A204.1 (cell line): ENCODE data around the gene FIBP.

Experiments used
- FAIRE-seq: peaks from 2 replicates; lab custom pipeline; 2012; peaks lifted over from hg19 to GRCh38; lab: Jason Lieb, UNC

Gene FIBP

DNA sequence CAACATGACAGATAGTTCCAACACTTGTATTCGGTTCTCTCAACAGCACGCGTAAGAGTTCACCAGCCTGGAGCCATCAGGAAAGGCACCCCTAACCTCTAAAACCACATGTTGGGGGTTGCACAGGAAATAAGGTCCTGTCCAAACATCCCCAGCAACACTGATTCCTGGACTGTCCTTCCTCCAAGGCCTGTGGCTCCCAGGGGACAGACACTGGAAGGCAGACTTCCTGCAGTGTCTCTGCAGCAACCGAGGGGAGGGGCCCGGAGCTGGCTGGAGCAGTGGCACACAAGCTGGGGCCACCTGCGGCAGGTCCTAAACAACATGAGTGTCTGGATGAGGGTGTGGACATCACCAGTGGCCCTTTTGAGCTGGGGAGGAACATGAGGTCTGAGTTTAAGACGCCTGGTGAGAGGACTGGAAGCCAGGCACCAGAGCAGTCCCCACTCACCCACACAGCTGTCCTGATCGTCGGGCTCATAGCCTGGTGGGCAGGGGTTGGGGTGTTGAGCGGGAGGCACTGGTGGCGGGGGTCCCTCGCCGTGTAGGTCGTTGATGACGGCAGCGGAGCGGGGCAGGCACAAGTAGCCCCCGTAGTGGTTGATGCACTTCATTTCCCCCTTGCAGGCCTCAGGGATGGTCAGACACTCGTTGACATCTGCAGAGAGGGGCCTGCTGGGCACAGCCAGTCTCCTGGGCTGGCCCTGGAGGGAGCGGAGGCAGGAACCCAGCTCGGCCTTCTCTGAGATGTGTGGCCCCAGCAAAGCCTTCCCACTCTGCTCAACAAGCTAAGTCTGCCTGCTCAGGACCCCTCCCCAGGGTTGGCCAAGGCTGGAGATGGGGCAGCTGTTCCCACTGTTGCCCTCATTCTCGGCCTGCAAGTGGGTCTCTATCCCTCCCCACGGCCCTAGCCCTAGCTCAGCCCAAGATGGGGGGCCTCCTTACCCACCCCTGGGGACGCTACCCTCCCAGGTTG lies 17.3 kb downstream of the FIBP start:
- no peak for FAIRE-seq

DNA sequence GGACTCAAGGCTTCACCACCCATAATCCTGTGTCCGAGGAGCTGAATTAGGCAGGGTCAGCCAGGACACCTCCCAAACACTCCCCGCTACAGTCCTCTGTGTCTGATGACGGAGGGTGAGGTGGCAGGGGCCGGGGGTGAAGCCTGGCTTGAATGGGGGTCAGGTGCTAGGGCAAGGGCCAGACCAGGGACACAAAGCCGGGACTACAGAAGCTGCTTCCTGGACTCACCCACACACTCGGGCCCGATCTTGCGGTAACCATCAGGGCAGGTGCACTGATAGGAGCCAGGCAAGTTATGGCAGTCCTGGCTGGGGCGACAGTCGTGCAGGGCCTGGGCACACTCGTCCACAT lies 18.0 kb downstream of the FIBP start:
- FAIRE-seq = no peak

DNA sequence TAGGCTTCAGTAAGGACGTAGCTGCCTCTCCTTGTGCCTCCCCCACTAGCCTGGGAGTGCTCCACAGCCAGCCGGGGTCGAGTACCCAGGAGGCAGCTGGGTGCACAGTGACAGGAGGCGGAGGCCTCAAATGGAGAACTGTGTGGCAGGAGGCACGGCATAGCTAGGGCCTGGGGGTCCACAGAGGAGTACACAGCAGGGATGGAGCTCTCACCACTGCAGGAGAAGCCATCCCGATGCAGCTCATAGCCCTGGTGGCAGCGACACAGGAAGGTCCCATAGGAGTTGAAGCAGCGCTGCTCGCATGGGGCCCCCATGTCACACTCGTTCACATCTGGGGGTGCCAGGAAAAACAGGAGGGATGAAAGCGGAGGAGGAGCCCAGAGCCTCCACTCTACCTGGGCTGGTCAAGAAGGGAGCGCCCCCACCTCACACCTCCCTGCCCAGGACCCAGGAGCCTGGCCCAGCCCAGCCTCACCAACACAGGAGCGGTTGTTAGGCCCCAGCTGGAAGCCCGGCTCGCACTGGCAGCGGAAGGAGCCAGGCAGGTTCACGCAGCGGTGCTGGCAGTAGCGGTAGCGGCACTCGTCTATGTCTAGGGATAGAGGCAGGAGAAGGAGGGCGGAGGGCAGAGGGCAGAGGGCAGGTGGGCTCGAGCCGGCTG lies 18.5 kb downstream of the FIBP start:
- no peak for FAIRE-seq

DNA sequence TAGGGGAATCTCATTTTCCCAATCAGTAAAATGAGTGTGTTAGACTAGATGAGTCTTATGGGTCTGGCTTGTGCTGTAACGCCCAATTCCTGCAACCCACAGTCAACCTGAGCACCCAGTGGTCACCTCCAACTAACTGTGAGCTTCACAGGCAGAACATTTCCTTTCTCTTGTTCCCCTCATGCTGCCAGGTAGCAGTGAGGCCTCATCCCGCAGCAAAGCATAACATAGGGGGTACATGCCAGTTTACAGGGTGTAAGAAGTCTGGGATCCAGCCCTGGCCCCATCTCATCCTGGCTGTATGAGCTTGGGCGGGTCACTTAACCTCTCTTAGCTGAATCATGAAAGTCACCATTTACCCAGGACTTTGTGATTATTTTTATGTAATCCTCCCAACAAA lies 19.4 kb downstream of the FIBP start:
- FAIRE-seq = no peak

DNA sequence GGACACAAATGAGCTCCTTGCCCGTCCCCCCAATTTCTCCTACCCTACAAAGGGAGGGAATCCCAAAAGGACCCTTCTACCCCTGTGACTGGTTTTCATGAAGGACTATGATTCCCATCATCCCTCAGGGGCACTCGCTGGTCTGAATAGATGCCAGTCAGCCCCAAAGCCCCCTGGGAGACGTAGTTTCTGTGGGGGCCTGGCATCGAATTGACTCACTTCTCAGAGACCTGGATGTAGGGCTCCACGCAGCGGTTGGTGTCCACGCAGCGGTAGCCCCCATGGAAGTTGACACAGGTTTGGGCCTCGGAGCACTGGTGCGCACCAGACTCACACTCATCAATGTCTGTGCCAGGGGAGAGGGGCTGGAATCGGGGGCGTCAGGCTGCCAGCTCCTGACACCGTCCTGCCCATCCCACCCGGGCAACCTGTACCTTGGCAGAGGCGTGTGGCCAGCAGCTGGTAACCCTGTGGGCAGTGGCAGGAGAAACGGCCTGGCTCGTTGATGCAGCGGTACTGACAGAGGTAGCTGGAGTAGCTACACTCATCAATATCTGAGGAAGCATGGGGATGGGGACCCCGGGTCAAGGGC lies 20.1 kb downstream of the FIBP start:
- no peak for FAIRE-seq

DNA sequence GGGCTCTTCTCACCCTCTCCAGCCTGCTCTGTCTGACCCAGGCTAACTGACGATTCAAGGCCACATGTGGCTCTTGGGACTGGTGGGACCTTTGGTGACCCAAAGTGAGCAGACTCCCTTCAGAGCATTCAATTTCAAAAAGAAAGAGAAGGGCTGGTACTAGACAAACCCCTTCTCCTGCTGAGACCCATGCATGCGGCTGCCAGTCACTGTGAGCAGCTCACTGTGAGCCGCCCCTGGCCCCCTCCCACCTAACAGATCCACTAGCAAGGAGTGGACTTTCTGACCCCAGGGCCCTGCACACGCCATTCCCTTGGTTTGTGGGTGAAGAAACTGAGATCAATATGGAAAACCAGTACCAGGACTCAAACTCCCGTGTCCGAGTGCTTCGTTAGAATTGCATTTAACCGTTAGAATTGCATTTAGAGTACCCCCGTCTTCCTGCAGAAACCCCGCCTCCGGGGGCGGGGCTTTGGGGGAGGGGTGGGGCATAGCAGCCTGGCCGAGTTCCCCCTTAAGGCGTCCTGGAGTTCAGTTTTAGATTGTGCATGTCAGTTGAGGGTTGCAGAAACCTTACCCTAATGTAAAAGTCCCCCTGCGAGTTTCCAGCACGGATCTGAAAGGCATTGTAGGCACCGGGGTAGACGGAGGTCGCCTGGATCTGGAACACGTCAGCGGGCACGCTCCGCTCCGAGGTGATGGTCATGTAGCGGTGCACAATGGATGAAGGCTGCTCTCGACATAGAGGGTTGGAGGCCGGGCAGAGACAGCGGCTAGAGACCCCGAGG lies 20.8 kb downstream of the FIBP start:
- no peak for FAIRE-seq

DNA sequence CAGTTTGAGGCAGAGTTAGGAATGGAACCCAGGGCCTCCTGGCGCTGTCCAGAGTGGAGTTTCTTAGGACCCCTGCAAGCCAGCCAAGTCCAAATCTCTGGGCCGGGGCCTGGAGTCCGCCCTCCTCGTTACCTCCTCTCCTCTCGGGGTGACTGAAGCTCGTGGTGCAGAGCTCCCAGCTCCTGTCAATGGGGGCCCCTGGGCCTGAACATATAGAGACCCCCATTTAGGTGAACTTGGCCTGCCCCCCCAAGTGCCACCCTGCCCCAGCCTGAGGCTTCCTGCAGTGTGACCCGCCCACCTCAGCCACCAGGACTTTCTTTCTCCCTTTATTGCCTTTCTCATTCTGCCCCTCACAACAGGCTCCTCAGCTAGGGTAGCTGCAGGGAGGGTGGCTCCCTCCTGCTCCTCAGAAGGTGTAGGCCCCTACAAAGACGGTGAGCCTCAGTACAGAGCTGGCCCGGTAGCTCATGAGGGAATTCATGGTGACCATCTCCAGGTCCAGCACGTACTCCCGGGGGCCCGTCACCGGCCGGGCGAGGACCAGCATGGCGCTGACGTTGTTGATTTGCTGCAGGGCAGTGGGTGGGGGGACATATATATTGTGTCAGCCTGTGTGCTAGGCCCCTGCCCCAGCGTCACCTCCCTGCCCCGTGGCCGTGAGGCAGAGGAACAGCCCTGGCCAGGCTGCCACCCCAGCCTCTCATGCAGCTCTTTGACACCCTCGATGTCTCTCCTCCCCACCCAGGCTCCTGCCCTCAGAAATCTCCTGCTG lies 21.6 kb downstream of the FIBP start:
- no peak for FAIRE-seq

DNA sequence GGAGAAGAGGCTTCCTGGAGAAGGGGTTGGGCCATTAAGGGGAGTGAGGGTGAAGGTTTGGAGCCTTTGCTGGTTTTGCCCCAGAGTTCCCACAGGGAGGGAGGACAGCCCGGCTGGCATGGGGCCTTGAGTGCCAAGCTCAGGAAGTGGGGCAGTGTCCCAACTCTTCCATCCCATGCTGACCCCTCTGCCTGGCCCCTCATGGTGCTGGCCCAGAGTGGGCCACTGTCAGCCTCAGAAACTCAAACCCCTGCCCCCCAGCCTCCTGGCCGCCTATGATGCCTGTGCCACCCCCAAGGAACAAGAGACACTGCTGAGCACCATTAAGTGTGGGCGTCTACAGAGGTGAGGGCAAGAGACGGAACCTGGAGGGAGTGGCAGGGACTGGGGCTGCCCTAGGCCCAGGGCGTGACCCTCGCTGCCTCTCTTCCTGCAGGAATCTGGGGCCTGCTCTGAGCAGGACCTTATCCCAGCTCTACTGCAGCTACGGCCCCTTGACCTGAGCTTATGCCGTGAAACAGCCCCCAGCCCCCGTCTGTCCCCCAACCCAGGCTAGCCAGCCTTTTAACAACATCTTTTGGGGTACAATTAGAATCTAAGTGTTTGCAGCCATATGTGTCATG lies 22.6 kb downstream of the FIBP start:
- FAIRE-seq = no peak

DNA sequence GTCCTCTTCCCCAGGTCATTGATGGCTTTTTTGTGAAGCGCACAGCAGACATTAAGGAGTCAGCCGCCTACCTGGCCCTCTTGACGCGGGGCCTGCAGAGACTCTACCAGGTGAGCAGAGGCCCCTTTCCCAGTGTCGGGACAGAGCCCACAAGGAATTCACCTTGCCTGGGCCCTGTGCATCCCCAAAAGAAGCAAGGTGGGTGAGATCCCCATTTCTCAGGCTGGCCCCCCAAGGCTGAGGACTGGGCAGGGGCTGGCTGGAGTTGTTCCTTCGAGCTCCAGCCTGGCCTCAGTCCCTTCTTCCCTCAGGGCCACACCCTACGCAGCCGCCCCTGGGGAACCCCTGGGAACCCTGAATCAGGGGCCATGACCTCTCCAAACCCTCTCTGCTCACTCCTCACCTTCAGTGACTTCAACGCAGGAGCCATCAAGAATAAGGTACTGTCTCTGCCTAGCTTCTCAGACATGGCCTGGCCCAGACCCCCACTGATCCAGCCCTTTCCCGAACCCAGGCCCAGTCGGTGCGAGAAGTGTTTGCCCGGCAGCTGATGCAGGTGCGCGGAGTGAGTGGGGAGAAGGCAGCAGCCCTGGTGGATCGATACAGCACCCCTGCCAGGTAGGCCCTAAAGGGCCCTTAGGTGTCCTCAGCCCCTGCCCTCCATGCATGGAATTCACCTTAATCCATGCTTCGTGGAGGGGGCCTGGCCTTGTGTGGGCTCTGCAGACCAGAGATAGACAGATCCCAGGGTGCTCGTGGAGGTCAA lies 23.4 kb downstream of the FIBP start:
- FAIRE-seq = no peak

DNA sequence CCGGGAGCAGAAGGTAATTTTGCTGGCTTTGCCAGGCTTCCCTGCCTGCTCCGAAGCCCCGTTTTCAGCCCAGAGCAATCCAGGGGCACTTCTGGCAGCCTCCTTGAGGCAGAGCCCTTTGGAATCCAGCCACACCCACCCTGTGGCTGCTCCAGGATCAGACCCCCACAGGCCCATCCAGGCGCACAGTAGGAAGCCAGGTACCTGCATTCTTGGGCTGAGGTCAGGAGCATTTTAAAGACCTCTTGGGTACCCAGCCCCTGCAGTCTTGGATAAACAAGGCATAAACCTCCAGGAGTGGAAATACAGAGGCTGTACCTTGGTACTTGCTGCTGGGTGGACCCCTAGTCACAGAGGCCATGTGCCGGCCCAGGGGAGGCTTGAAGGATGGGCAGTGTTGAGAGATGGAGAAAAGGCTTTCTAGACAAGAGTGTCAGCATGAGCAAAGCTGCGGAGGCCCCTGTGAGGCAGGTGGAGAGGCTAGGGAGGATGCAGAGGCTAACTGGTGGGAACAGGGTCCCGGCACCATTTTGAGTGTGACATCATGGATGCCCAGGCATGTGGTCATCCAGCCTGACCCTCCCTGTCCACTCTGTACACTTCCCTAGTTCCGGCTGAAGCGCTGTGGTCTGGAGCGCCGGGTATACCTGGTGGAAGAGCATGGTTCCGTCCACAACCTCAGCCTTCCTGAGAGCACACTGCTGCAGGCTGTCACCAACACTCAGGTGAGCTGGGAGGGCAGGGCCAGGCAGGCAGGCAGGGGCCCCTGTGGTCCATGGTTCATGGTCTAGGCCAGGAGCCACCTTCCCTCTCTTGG lies 24.2 kb downstream of the FIBP start:
- no peak for FAIRE-seq

DNA sequence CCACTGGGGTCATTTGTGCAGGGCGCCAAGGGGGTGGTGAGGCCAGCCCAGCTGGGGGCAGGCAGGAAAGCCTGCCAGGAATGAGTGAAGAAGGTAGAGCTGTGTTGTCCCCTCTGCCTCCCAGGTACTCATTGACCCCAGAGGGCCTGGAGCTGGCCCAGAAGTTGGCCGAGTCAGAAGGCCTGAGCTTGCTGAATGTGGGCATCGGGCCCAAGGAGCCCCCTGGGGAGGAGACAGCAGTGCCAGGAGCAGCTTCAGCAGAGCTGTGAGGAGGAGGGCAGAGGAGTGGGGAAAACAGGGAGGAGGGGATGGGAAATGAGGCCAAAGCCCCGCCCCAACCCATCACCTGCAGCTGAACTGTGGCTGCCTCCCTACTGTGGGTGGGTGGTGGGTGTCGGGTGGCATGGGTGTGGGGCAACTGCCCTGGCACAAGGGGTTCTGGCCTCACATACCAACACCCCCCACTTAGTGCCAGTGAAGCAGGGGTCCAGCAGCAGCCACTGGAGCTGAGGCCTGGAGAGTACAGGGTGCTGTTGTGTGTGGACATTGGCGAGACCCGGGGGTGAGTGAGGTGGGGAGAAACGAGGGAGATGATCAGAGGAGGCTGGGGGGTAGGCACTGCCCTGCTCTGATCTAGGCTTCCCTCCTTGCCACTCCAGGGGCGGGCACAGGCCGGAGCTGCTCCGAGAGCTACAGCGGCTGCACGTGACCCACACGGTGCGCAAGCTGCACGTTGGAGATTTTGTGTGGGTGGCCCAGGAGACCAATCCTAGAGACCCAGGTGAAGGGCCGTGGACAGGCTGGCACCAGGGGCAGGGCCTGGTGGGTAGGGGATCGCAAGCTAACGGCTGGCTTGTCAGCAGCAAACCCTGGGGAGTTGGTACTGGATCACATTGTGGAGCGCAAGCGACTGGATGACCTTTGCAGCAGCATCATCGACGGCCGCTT lies 25.1 kb downstream of the FIBP start:
- FAIRE-seq = no peak

DNA sequence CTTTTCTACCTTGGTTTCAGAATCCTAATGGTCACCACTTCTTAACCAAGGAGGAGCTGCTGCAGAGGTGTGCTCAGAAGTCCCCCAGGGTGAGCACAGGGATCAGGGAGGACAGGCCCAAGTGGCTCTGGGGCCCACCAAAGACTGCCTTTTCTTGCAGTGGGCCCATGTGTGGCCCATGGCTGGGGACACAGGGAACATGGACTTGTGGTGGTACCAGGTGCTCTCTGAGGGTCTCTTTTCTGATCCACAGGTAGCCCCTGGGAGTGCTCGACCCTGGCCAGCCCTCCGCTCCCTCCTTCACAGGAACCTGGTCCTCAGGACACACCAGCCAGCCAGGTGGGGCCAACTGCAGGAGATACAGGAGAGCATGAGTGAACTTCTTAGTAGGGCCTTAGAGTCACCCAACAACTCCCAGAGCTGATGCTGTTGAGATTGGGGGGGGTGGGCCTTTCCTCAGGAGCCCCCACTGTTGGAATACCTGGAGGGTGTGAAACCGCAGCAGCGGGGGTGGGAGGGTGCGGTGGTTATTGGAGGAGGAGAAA lies 26.0 kb downstream of the FIBP start:
- no peak for FAIRE-seq

DNA sequence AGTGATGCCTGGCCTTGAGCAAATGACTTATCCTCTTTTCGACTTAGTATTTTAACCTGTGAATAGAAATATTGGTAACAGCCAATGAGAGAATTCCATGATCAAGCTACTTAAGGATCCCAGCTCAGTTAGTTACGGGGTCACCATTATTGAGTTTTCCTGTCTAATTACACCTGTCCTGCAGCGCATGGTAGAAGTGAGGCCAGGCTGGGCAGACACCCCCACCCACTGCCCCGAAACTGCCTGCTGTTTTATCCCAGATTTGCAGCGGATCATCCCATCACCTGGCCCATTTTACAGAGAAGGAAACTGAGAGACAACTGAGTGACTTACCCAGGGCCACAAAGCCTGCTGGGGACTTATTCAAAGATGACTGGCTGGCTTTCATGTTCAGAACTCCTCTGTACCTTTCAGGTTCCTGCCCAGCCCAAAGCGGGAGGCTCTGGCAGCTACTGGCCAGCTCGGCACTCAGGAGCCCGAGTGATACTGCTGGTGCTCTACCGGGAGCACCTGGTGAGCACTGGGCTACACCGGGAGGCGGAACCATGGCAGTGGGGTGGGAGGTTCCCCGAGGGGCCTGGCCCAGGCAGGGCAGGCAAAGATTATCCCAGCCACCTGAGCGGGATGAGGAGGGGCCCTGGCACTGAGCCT lies 26.6 kb downstream of the FIBP start:
- no peak for FAIRE-seq

DNA sequence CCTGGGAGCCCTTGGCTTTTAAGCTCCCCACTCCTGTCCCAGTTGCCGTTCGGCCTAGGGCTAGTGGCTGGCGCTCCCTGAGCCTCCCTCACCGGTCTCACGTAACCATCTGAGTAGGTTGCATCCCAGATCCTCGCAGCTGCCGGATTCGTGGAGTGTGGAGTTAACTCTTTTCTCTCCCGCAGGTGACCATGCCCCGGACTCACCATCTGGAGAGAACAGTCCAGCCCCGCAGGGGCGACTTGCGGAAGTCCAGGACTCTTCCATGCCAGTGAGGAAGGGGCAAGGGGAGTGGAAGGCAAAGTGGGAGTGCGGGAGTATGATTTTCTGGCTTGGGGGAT lies 27.1 kb downstream of the FIBP start:
- no peak for FAIRE-seq

DNA sequence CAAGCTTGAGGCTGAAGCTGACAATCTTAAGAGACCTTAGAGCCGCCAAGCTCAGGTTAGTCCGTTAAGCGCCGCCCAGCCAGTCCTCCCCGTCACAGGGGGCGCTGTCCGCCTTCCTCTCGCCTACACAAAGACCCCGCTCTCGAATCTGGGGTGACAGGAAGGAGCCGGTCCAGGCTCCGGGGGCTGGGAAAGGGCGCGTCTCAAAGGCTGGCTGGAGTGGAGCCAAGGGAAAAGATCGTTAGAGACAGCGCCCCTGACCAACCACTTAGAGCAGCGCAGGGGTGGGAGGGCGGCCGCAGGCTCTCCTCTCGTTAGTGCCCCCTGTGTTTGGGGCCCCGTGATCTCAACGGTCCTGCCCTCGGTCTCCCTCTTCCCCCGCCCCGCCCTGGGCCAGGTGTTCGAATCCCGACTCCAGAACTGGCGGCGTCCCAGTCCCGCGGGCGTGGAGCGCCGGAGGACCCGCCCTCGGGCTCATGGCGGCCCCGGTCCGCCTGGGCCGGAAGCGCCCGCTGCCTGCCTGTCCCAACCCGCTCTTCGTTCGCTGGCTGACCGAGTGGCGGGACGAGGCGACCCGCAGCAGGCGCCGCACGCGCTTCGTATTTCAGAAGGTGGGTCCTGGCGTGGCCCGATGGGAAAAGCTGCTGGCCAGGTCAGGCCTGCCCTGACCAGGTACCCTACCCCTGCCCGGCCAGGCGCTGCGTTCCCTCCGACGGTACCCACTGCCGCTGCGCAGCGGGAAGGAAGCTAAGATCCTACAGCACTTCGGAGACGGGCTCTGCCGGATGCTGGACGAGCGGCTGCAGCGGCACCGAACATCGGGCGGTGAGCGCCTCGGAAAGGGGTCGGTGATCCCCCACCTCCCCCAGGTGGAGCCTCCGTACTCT lies 27.8 kb downstream of the FIBP start, which contains the start of gene MUS81:
MUS81 (plus strand) TSS at position 156 of the 887 bp plus-strand sequence; CDS start at position 477, 321 bp downstream.
- FAIRE-seq = peak; percentile 92

DNA sequence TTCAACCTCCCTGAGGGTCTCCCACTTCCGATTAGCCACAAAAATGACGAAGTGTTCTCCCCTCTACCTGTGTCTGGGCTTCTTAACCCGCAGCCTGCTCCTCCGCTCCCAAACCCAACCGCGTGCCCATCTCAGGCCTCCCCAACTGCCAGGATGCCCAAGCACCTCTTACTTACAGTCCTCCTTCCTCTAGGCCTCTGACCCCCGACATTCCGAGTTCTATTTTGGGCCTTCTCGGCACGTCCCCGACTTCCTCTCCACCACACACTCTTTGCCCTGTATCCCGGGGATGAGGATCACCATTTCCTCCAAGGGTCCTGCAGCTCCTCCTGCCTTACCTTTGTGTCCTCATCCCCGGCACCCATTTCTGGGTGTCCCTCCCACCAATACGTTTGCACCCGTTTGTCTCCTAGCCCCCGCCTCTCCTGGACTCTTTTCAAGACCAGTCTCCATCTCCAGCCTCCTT lies 28.4 kb downstream of the FIBP start:
- no peak for FAIRE-seq
